GM12872 (cell line): ENCODE results near the gene CRTAP.

Source experiments
- CTCF ChIP-seq: IDR thresholded peaks from 3 replicates; pipeline ENCODE4 v1.5.1; 2011; ENCODE audit warnings: low read depth, mild to moderate bottlenecking, low read length, moderate library complexity; ENCODE audit not compliant: insufficient read depth

The CRTAP gene

DNA sequence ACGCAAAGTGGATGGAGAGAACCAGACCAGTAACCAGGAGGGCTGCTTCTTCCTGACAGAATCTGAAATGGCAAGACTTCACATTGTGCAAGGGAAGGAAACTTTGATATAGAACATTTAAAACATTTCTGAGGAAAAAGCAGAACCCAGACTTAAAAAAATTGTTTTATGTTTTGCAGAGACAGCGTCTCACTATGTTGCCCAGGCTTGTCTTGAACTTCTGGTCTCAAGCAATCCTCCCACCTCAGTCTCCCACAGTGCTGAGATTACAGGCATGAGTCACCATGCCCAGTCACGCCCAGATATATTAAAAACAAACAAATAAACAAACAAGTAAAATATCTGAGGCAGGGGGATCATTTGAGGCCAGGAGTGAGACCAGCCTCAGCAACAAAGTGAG is 46.2 kb downstream of the CRTAP start:
- TF ChIP-seq CTCF, result no peak

DNA sequence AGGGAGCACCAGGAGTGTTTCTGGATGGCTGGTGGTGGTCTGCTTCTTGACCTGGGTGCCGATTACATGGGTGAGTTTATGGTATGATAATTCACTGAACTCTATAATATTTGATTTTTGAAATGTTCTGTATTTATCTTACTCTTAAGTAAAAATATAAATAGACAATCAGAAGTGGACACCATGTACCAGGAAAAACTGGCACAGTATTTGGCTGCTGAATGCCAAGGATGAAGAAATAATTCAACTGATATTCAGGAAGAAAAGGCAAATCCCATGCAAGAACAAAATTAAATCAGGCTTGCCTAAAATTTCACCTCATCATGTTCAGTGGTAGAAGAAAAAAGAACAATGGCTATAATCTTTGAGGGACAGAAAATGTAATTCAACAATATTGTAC is 51.6 kb downstream of the CRTAP start:
- TF ChIP-seq CTCF, result no peak

GRCh38 chr3:33166095-33166494 is 52.3 kb downstream of the CRTAP start:
- no peak for TF ChIP-seq CTCF

- TF ChIP-seq CTCF, result no peak
Observed at GRCh38 chr3:33167284-33167683, 53.5 kb downstream of the CRTAP start.

DNA sequence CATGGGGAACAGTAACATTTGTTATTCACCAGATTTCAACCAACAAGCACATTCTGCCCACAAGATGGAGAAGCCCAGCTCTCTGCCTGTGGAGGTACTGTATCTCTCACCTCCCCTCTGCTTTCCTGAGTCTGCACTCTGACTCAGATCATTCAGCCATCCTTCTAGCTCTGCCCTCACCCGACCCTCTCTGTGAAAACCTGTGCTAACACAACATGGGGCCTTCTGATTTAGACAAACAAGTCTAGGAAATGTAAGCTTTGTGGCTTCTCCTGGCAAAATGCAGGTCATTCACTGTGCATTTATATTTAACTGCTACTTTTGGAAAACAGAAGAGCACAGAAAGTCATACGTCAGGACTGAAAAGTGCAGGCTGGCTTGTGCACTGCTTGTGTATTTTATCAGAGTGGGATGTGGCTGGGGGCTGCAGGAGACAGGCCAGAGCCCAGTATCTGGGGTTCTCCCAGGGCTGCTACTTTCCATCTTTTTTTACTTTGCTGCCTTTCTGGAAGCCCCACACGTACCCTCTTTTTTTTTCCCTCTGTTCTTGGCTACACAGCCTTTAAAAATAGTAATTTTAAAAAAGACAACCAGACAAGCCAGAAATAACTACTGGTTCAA is 54.0 kb downstream of the CRTAP start:
- no peak for TF ChIP-seq CTCF

DNA sequence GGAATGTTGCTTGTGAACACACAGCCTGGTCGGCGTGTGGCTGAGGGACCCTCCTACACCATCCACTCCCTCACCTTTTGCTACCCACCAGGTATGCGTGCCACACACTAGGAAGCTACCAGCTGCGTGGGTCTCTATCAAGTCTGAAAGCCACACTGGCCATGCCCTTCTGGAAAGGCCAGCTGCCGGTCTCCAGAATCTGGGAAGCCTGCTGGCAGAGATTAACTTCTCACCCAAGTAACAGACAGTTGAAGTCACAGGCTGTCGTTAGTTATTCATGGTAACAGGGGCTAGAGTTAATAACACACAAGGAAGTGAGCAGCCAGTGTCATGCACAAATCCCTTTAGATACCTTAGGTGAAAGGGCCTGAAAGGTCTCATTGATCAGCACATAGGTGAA is 56.7 kb downstream of the CRTAP start:
- TF ChIP-seq CTCF, result no peak

DNA sequence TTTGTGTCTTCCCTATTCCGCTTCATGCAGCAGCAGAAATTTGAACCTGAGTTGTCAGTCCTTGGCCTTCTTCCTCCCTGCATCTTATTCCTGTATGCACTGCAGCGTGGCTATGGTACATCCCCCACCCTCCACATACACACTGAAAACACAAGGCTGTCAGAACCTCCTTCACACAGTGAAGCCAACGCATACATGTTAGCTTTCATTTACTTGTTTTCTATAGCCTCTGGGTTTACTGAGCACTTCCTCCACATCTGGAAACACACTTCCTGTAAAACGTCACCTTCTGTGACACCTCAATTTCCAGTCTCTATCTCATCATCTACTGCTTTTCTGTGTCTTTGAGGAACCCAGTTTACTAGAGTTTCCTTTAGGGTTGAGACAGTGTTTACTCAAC is 57.8 kb downstream of the CRTAP start:
- no peak for TF ChIP-seq CTCF
